Mucosa of gallbladder (tissue), 1 donor: Measurements from ENCODE around the gene DEDD. TPM values are rescaled to one million over a fixed set of nuclear protein-coding genes. Genes with fewer than 3 reads are reported as not detected.
"Not testable (repeated sequence)": the region's sequence is repeated elsewhere in the genome, so short reads cannot be mapped to it uniquely, and the experiment has no call there.

Source experiments
- DNase-seq: peaks from one replicate; pipeline ENCODE4 v3.0.0-alpha.2; 2020; ENCODE audit warnings: low spot score
- total RNA-seq: library from RNA; stranded (reverse); gene quantifications from one replicate; pipeline ENCODE4 v1.2.1, GENCODE V29; 2021
- donor health status: DM: no; HTN: no; CAD: no.

Gene DEDD
- total RNA-seq, 1 donor from 2014 or later = 38.7 TPM

GRCh38 chr1:161127649-161128048 lies 4.8 kb downstream of the DEDD start:
- no peak for DNase-seq

- DNase-seq = no peak
Observed at GRCh38 chr1:161122967-161123366, 9.5 kb downstream of the DEDD start.

- no peak for DNase-seq
Observed at GRCh38 chr1:161121834-161122233, 10.6 kb downstream of the DEDD start.

GRCh38 chr1:161121042-161121650 lies 11.3 kb downstream of the DEDD start:
- DNase-seq = no peak

- DNase-seq = peak; percentile 34
Observed at GRCh38 chr1:161119092-161119903, 13.2 kb downstream of the DEDD start.

GRCh38 chr1:161117759-161118581 lies 14.5 kb downstream of the DEDD start, which contains the start of the genes NIT1 and PFDN2:
Gene NIT1, plus strand, starts transcription at chr1:161118105. Its CDS starts 72 bp downstream, at chr1:161118177.
Gene PFDN2, minus strand, starts transcription at chr1:161118037. Its CDS starts 11 bp downstream, at chr1:161118026.
- DNase-seq = peak; percentile 83

GRCh38 chr1:161115961-161116360 lies 16.5 kb downstream of the DEDD start:
- DNase-seq = not testable (repeated sequence)

- no peak for DNase-seq
Observed at GRCh38 chr1:161115132-161115711, 17.2 kb downstream of the DEDD start.

GRCh38 chr1:161114556-161114955 lies 17.9 kb downstream of the DEDD start:
- no peak for DNase-seq

- DNase-seq = no peak
Observed at GRCh38 chr1:161113915-161114314, 18.6 kb downstream of the DEDD start.

GRCh38 chr1:161111527-161111926 lies 20.9 kb downstream of the DEDD start:
- DNase-seq = no peak

- DNase-seq = no peak
Observed at GRCh38 chr1:161111117-161111516, 21.4 kb downstream of the DEDD start.

- no peak for DNase-seq
Observed at GRCh38 chr1:161106431-161106830, 26.0 kb downstream of the DEDD start.

- DNase-seq = no peak
Observed at GRCh38 chr1:161100556-161100955, 31.9 kb downstream of the DEDD start.

- no peak for DNase-seq
Observed at GRCh38 chr1:161099090-161099802, 33.2 kb downstream of the DEDD start.

GRCh38 chr1:161098210-161099068 lies 34.0 kb downstream of the DEDD start, which contains the start of gene KLHDC9:
Gene KLHDC9, plus strand, starts transcription at chr1:161098361. Its CDS starts 175 bp downstream, at chr1:161098536.
- DNase-seq = peak; percentile 80

GRCh38 chr1:161096530-161096929 lies 35.9 kb downstream of the DEDD start:
- DNase-seq = no peak

GRCh38 chr1:161096015-161096414 lies 36.5 kb downstream of the DEDD start:
- no peak for DNase-seq

GRCh38 chr1:161095230-161095629 lies 37.2 kb downstream of the DEDD start:
- no peak for DNase-seq

- DNase-seq = no peak
Observed at GRCh38 chr1:161094481-161094880, 38.0 kb downstream of the DEDD start.
